ENCODE measurements around the gene HRCT1. TPM values are rescaled to one million over a fixed set of nuclear protein-coding genes. Genes with fewer than 3 reads are reported as not detected.
A peak's percentile ranks its signal among the peaks of the same experiment; 100 is the strongest.

The HRCT1 gene
- total RNA-seq, 1 donor from 2014 or later: 6.2 TPM

DNA sequence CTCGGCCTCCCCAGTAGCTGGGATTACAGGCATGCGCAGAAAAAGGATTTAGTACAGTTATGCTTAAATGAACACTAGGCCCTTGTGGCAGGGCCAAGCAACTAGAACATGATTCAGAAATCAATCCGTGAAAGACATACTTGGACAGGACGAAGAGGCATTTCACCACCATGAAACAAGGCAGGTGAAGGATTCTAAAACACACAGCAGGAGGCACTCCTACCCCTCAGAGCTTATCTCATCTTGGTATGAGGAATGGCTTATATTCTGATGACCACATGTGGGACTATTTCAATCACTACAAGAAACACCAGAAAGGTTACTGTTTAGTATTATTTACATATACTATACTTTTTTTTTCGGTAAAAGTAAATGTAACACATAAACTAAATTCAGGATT, 36.3 kb downstream of the HRCT1 start:
- TF ChIP-seq, protein P1, sequence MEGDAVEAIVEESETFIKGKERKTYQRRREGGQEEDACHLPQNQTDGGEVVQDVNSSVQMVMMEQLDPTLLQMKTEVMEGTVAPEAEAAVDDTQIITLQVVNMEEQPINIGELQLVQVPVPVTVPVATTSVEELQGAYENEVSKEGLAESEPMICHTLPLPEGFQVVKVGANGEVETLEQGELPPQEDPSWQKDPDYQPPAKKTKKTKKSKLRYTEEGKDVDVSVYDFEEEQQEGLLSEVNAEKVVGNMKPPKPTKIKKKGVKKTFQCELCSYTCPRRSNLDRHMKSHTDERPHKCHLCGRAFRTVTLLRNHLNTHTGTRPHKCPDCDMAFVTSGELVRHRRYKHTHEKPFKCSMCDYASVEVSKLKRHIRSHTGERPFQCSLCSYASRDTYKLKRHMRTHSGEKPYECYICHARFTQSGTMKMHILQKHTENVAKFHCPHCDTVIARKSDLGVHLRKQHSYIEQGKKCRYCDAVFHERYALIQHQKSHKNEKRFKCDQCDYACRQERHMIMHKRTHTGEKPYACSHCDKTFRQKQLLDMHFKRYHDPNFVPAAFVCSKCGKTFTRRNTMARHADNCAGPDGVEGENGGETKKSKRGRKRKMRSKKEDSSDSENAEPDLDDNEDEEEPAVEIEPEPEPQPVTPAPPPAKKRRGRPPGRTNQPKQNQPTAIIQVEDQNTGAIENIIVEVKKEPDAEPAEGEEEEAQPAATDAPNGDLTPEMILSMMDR (IDR thresholded peaks at IDR 0.05; ENCODE audit: borderline replicate concordance): no peak
- no peaks in the 10 kb centered on the region for H3K27me3 ChIP-seq (ENCODE audit: low read depth)
- peaks cover 28% of the 10 kb centered on the region for H3K4me1 ChIP-seq
- no peak for DNase-seq
- no peaks in the 10 kb centered on the region for H3K36me3 ChIP-seq
- no peak overlapping the region for H3K27ac ChIP-seq (replicated peaks)
- intact Hi-C loops (cut with micrococcal nuclease): no loop called here
- H3K9me3 ChIP-seq (replicated peaks): no peaks in the 10 kb centered on the region
- no peak overlapping the region for H3K4me3 ChIP-seq

DNA sequence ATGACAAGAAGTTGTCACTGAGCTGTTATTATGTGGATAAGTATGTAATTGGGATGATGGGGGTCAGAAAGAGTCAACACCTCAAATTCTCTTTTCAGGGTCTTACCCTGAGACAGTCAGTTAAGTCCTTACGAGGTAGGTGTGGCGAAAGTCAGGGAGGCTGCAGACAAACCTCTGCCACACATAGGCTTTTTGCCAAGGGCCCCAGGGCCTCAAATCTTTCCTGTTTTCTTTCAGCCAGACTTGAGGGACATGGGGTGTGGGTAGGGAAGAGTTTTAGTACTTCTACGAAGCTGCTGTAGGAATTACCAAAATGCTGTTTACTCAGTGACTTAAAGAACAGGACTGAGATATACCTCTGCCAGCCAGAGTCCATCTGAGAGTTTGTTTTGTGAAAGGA, 38.2 kb downstream of the HRCT1 start:
- Histone ChIP-seq H3K27me3 (ENCODE audit: low read depth) (no peaks in the 10 kb centered on the region), H3K4me1 (peaks cover 37% of the 10 kb centered on the region), H3K4me3 (no peak overlapping the region), H3K36me3 (no peaks in the 10 kb centered on the region), H3K9me3 (replicated peaks) (no peaks in the 10 kb centered on the region), H3K27ac (replicated peaks) (peak overlapping the region; percentile 79)
- TF ChIP-seq, protein P1 (IDR thresholded peaks at IDR 0.05; ENCODE audit: borderline replicate concordance): no peak
- intact Hi-C loops (cut with micrococcal nuclease): no loop called here
- DNase-seq: no peak

GRCh38 chr9:35944841-35945240, 38.8 kb downstream of the HRCT1 start:
- Histone ChIP-seq H3K4me3 (no peak overlapping the region), H3K4me1 (peaks cover 44% of the 10 kb centered on the region), H3K27ac (replicated peaks) (peak overlapping the region; percentile 79), H3K36me3 (no peaks in the 10 kb centered on the region), H3K27me3 (ENCODE audit: low read depth) (no peaks in the 10 kb centered on the region), H3K9me3 (replicated peaks) (no peaks in the 10 kb centered on the region)
- intact Hi-C loops (cut with micrococcal nuclease): loop anchor here (5.0 kb wide), 1 partner anchor 38 kb away; the partner anchor contains the start of genes HRCT1 and SPAAR
- TF ChIP-seq, protein P1 (IDR thresholded peaks at IDR 0.05; ENCODE audit: borderline replicate concordance): no peak
- no peak for DNase-seq

DNA sequence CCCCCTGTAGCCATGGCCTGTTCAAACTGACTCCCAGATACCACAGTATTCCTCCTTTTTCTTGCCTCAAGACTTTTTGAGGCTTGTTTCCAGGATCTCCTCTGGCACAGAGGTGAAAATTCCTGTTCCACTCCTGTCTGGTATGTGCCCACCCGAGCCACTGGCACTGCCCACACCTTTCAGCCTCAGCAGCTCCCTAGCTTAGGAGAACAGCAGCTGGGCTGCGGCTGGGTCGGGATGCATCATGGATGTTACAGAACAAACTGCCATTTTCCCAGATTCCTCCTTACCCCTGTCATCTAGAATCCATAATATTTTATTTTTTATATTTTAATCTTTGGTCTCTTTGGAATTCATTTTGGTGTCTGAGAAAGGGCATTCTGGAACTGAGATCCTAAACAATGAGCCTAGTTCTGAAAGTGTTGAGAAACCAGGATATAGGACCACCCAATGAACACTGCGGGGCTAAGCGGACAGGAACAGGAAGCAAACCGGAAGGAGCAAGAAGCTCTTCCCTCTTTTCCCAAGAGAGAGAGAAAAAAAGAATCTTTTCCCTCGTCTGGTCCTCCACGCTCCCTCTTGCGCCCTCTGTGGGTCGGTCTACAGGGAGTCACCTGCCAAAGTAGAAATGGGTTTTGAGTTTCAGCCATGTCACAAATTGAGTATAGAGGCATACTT, 39.5 kb downstream of the HRCT1 start:
- Histone ChIP-seq H3K4me1 (peaks cover 47% of the 10 kb centered on the region), H3K27ac (replicated peaks) (peak overlapping the region; percentile 79), H3K4me3 (peak overlapping the region; percentile 43), H3K9me3 (replicated peaks) (no peaks in the 10 kb centered on the region), H3K27me3 (ENCODE audit: low read depth) (no peaks in the 10 kb centered on the region), H3K36me3 (no peaks in the 10 kb centered on the region)
- TF ChIP-seq, protein P1 (IDR thresholded peaks at IDR 0.05; ENCODE audit: borderline replicate concordance): peak; percentile 90
- intact Hi-C loops (cut with micrococcal nuclease): loop anchor here (5.0 kb wide), 1 partner anchor 38 kb away; the partner anchor contains the start of genes HRCT1 and SPAAR
- DNase-seq: peak; percentile 85

DNA sequence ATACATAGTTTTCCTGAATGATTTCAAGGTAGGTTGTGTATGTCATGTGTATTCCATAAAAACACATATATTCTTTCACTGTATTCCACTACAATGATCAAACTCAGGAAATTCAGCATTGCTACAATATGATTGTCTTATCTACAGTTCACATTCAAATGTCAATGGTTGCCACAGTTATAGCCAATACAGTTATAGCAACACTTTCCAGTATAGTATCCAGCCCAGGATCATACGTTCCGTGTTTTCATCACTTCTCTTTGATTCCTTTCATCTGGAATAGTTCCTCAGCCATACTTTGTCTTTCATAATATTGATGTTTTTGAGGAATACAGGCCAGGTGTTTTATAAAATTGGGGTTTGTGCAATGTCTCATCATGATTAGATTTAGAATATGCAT, 42.4 kb downstream of the HRCT1 start:
- H3K9me3 ChIP-seq (replicated peaks): no peaks in the 10 kb centered on the region
- peaks cover 61% of the 10 kb centered on the region for H3K4me1 ChIP-seq
- no peaks in the 10 kb centered on the region for H3K36me3 ChIP-seq
- peaks cover 3% of the 10 kb centered on the region for H3K27me3 ChIP-seq (ENCODE audit: low read depth)
- no peak overlapping the region for H3K4me3 ChIP-seq
- intact Hi-C loops (cut with micrococcal nuclease): loop anchor here (5.0 kb wide), 1 partner anchor 41 kb away; the partner anchor contains the start of genes HRCT1 and SPAAR
- TF ChIP-seq, protein P1 (IDR thresholded peaks at IDR 0.05; ENCODE audit: borderline replicate concordance): no peak
- peak overlapping the region; percentile 78 for H3K27ac ChIP-seq (replicated peaks)
- DNase-seq: no peak

Measured in left ventricle myocardium inferior (tissue), 1 donor.